GM23338 (cell line): ENCODE data around the gene MEIS3. TPM values are rescaled to one million over a fixed set of nuclear protein-coding genes. Genes with fewer than 3 reads are reported as not detected.

Experiments
- ATAC-seq: fragments of 200-7000 bp; cut with Tn5 transposase; 3 replicates; pipeline ENCODE4 v1.9.1; 2020
- DNase-seq: peaks from one replicate; pipeline ENCODE4 v3.0.0-alpha.2; 2015; ENCODE audit warnings: low spot score
- H2AFZ ChIP-seq: fragments of 200-600 bp; sonication (generic); 2 replicates; pipeline ENCODE4 v1.8.0; 2016; ENCODE audit warnings: antibody characterized with exemption, mild to moderate bottlenecking, moderate library complexity
- H3F3A ChIP-seq: fragments of 200-600 bp; sonication (generic); replicated peaks from 2 replicates; pipeline ENCODE4 v1.8.0; 2017; ENCODE audit warnings: antibody characterized with exemption, mixed run types, low read depth
- H3K27ac ChIP-seq: fragments of 200-600 bp; sonication (generic); 2 replicates; pipeline ENCODE4 v1.6.1; 2016; ENCODE audit warnings: low read depth
- H3K27me3 ChIP-seq: fragments of 200-600 bp; sonication (generic); 2 replicates; pipeline ENCODE4 v1.8.0; 2016; ENCODE audit warnings: mild to moderate bottlenecking, mixed run types, moderate library complexity; ENCODE audit not compliant: insufficient read depth
- H3K36me3 ChIP-seq: fragments of 200-600 bp; sonication (generic); 2 replicates; pipeline ENCODE4 v1.8.0; 2016; ENCODE audit warnings: mild to moderate bottlenecking; ENCODE audit not compliant: insufficient read depth
- H3K4me1 ChIP-seq: fragments of 200-600 bp; sonication (generic); 2 replicates; pipeline ENCODE4 v1.8.0; 2016; ENCODE audit warnings: mild to moderate bottlenecking, moderate library complexity; ENCODE audit not compliant: insufficient read depth
- H3K4me2 ChIP-seq: fragments of 200-600 bp; sonication (generic); 2 replicates; pipeline ENCODE4 v1.7.1; 2017; ENCODE audit warnings: mixed run types
- H3K4me3 ChIP-seq: fragments of 200-600 bp; sonication (generic); 2 replicates; pipeline ENCODE4 v1.6.1; 2016; ENCODE audit warnings: mixed run types
- H3K79me2 ChIP-seq: fragments of 200-600 bp; sonication (generic); replicated peaks from 2 replicates; pipeline ENCODE4 v1.8.0; 2017; ENCODE audit warnings: mild to moderate bottlenecking; ENCODE audit not compliant: insufficient read depth
- H3K9me2 ChIP-seq: fragments of 200-600 bp; sonication (generic); 2 replicates; pipeline ENCODE4 v1.8.0; 2017; ENCODE audit not compliant: insufficient read depth
- H4K20me1 ChIP-seq: fragments of 200-600 bp; sonication (generic); replicated peaks from 2 replicates; pipeline ENCODE4 v1.8.0; 2017; ENCODE audit warnings: mild to moderate bottlenecking; ENCODE audit not compliant: insufficient read depth
- H3K27ac Mint-ChIP-seq: 2 replicates; pipeline ENCODE4 v1.8.0; 2020; ENCODE audit warnings: inconsistent platforms, mild to moderate bottlenecking, moderate library complexity, mixed read lengths
- H3K27me3 Mint-ChIP-seq: 3 replicates; pipeline ENCODE4 v1.8.0; 2022; ENCODE audit warnings: low read depth, mild to moderate bottlenecking, moderate library complexity, mixed read lengths, inconsistent platforms; ENCODE audit not compliant: insufficient read depth, poor library complexity
- H3K36me3 Mint-ChIP-seq: 3 replicates; pipeline ENCODE4 v1.8.0; 2021; ENCODE audit warnings: low read depth, mild to moderate bottlenecking, inconsistent platforms, moderate library complexity, mixed read lengths
- H3K4me1 Mint-ChIP-seq: 3 replicates; pipeline ENCODE4 v1.8.0; 2020; ENCODE audit warnings: mild to moderate bottlenecking, inconsistent platforms, mixed read lengths
- H3K4me3 Mint-ChIP-seq: 3 replicates; pipeline ENCODE4 v1.8.0; 2021; ENCODE audit warnings: moderate library complexity, mild to moderate bottlenecking, inconsistent platforms, mixed read lengths
- H3K9me3 Mint-ChIP-seq: 3 replicates; pipeline ENCODE4 v1.8.0; 2020; ENCODE audit warnings: moderate library complexity, mild to moderate bottlenecking, inconsistent platforms, mixed read lengths
- CREB1 ChIP-seq: fragments of 250-450 bp; sonication (Bioruptor Pico); IDR thresholded peaks from 2 replicates; pipeline ENCODE4 v1.5.0; 2020; ENCODE audit warnings: low read depth, mild to moderate bottlenecking, moderate library complexity
- CTCF ChIP-seq, 2 experiments: fragments of 200-600 bp in 1 of 2; sonication (generic) in 1 of 2; conservative IDR thresholded peaks; 2 replicates each; pipeline versions ENCODE4 v1.5.1 to v1.6.1; 2016 to 2017; ENCODE audit warnings: antibody characterized with exemption in 2 of 2, low read depth in 2 of 2, mild to moderate bottlenecking in 2 of 2, moderate library complexity in 1 of 2
- EZH2 ChIP-seq: fragments of 200-600 bp; sonication (generic); IDR thresholded peaks from one replicate; pipeline ENCODE4 v1.8.0; 2017; ENCODE audit warnings: antibody characterized with exemption, mild to moderate bottlenecking, low read depth; ENCODE audit not compliant: unreplicated experiment
- EZH2phosphoT487 ChIP-seq: fragments of 200-600 bp; sonication (generic); IDR thresholded peaks from one replicate; pipeline ENCODE4 v1.8.1; 2018; ENCODE audit warnings: antibody characterized with exemption; ENCODE audit not compliant: unreplicated experiment
- JUNB ChIP-seq: IDR thresholded peaks from one replicate; pipeline ENCODE4 v1.6.1; 2016; ENCODE audit warnings: antibody characterized with exemption; ENCODE audit not compliant: unreplicated experiment
- NANOG ChIP-seq: IDR thresholded peaks from 2 replicates; pipeline ENCODE4 v1.6.1; 2016; ENCODE audit warnings: antibody characterized with exemption, borderline replicate concordance
- POLR2AphosphoS5 ChIP-seq: IDR thresholded peaks from 2 replicates; pipeline ENCODE4 v1.6.1; 2016; ENCODE audit warnings: antibody characterized with exemption, low read depth
- REST ChIP-seq: IDR thresholded peaks from one replicate; pipeline ENCODE4 v1.6.1; 2018; ENCODE audit warnings: antibody characterized with exemption; ENCODE audit not compliant: unreplicated experiment
- STAT1 ChIP-seq: IDR thresholded peaks from one replicate; pipeline ENCODE4 v1.6.1; 2016; ENCODE audit warnings: antibody characterized with exemption; ENCODE audit not compliant: unreplicated experiment
- ZNF462 ChIP-seq: fragments of 250-450 bp; sonication (Bioruptor Pico); IDR thresholded peaks from 2 replicates; pipeline ENCODE4 v1.5.0; 2020; ENCODE audit warnings: mild to moderate bottlenecking, moderate library complexity
- polyA plus RNA-seq: library from polyadenylated mRNA; unstranded; fragments of >200 nt; fragmentation: Nextera tagmentation; extraction: Ambion mirVana; gene quantifications from 2 replicates; pipeline ENCODE4 v1.2.1, GENCODE V29; 2016
- total RNA-seq: library from RNA; depleted of rRNA; stranded (reverse); fragments of >200 nt; shearing (Covaris generic); gene quantifications from 2 replicates; pipeline ENCODE4 v1.2.3, GENCODE V29; 2014

The MEIS3 gene
- total and polyA plus RNA-seq, 2 experiments from 2014 or later: 20.6 to 33.7 TPM

- no peak overlapping the region for H3K4me2 ChIP-seq
- H3K79me2 ChIP-seq: no peaks in the 10 kb centered on the region
- H3K27me3 Mint-ChIP-seq: no peaks in the 10 kb centered on the region
- TF ChIP-seq STAT1: no peak
- no peak for TF ChIP-seq EZH2
- TF ChIP-seq REST: no peak
- no peak for TF ChIP-seq JUNB
- TF ChIP-seq CTCF (conservative IDR thresholded peaks at IDR 0.05; ENCODE audit: low read depth in 2 of 2): no peak
- no peak for TF ChIP-seq ZNF462 (CRISPR knock-in tag)
- no peak for TF ChIP-seq EZH2phosphoT487
- no peak for TF ChIP-seq POLR2AphosphoS5
- no peak for TF ChIP-seq NANOG
- no peak for TF ChIP-seq CREB1 (CRISPR knock-in tag)
- H4K20me1 ChIP-seq: 0 out of 2 replicates have a peak, but pooled peaks cover 4% of the 10 kb centered on the region
- ATAC-seq (no peak), DNase-seq (no peak)
- no peaks in the 10 kb centered on the region; the same call in 1 of the 2 replicates for H3K36me3 ChIP-seq
- peaks cover 41% of the 10 kb centered on the region for H3K27me3 ChIP-seq
- H2AFZ ChIP-seq: no peak overlapping the region
- no peaks in the 10 kb centered on the region; the same call in 2 of the 3 replicates for H3K4me1 Mint-ChIP-seq
- H3K4me3 ChIP-seq: no peak overlapping the region
- no peak overlapping the region for H3K27ac ChIP-seq
- peaks cover 19% of the 10 kb centered on the region for H3K36me3 Mint-ChIP-seq
- H3K9me3 Mint-ChIP-seq: no peaks in the 10 kb centered on the region
- H3K4me3 Mint-ChIP-seq: no peak overlapping the region
- H3F3A ChIP-seq: 0 out of 2 replicates have a peak, but pooled peaks cover 5% of the 10 kb centered on the region
- no peak overlapping the region for H3K27ac Mint-ChIP-seq
- peaks cover 3% of the 10 kb centered on the region; the same call in 1 of the 2 replicates for H3K4me1 ChIP-seq
- H3K9me2 ChIP-seq: no peaks in the 10 kb centered on the region
These were observed 39.3 kb upstream of the MEIS3 start for GRCh38 chr19:47458672-47459071.
